GM12878 (cell line): ENCODE data around the gene BMP8B. TPM values are rescaled to one million over a fixed set of nuclear protein-coding genes. Genes with fewer than 3 reads are reported as not detected.

Experiments
- ATAC-seq: fragments of 200-7000 bp; cut with Tn5 transposase; 3 replicates; pipeline ENCODE4 v1.9.1; 2020; ENCODE audit warnings: mild to moderate bottlenecking, moderate library complexity
- BruUV-seq: library from RNA; stranded (reverse); fragments of 400-500 nt; replicated peaks from 2 replicates; lab custom pipeline; 2021; lab: Mats Ljungman, UMichigan
- CTCF ChIA-PET: fragments of 300-600 bp; sonication (Branson Sonifier 250); formaldehyde crosslinking; extraction: SDS; loops from one replicate; lab custom pipeline; 2021; ENCODE audit warnings: inconsistent platforms; lab: Yijun Ruan, JAX
- POLR2A ChIA-PET: fragments of 350-600 bp; formaldehyde crosslinking; extraction: SDS; loops from one replicate; lab custom pipeline; 2021; ENCODE audit warnings: inconsistent platforms; lab: Charles Lee
- RAD21 ChIA-PET: fragments of 300-600 bp; sonication (Branson Sonifier 250); formaldehyde crosslinking; loops from one replicate; lab custom pipeline; 2023; ENCODE audit warnings: antibody characterized with exemption; ENCODE audit not compliant: unreplicated experiment; lab: Charles Lee
- SMC1A ChIA-PET: fragments of 300-600 bp; sonication (Branson Sonifier 250); formaldehyde crosslinking; loops from one replicate; lab custom pipeline; 2023; ENCODE audit not compliant: unreplicated experiment, uncharacterized antibody; lab: Charles Lee
- DNase-seq: peaks from one replicate; pipeline ENCODE4 v3.0.0-alpha.2; 2011; ENCODE audit warnings: low read depth, low spot score
- FAIRE-seq: peaks from 3 replicates; lab custom pipeline; 2011; peaks lifted over from hg19 to GRCh38; lab: Jason Lieb, UNC
- H2AFZ ChIP-seq: 2 replicates; pipeline ENCODE4 v1.6.0; 2011; ENCODE audit warnings: low read depth, low read length, control low read depth; ENCODE audit not compliant: control insufficient read depth
- H3K27ac ChIP-seq: 2 replicates; pipeline ENCODE4 v1.5.1; 2011; ENCODE audit warnings: control low read depth; ENCODE audit not compliant: control insufficient read depth, insufficient read depth
- H3K27me3 ChIP-seq, 2 experiments: replicated peaks in 1 of 2; 2 replicates each; pipeline versions ENCODE4 v1.6.0 to v1.6.1; 2011; ENCODE audit warnings: low read length in 1 of 2; ENCODE audit not compliant: control insufficient read depth in 2 of 2, insufficient read depth in 2 of 2
- H3K36me3 ChIP-seq, 2 experiments: 2 replicates each; pipeline ENCODE4 v1.5.1; 2011; ENCODE audit warnings: low read length in 1 of 2; ENCODE audit not compliant: control insufficient read depth in 2 of 2, insufficient read depth in 2 of 2
- H3K4me1 ChIP-seq: 2 replicates; pipeline ENCODE4 v1.6.1; 2011; ENCODE audit warnings: mild to moderate bottlenecking, low read length, moderate library complexity, mixed read lengths; ENCODE audit not compliant: control insufficient read depth, insufficient read depth
- H3K4me2 ChIP-seq: 2 replicates; pipeline ENCODE4 v1.6.0; 2011; ENCODE audit warnings: control low read depth; ENCODE audit not compliant: control insufficient read depth, insufficient read depth
- H3K4me3 ChIP-seq: fragments of 200-600 bp; sonication (generic); 2 replicates; pipeline ENCODE4 v1.5.1; 2016
- H3K79me2 ChIP-seq: 2 replicates; pipeline ENCODE4 v1.6.0; 2011; ENCODE audit warnings: low read length; ENCODE audit not compliant: control insufficient read depth, insufficient read depth
- H3K9ac ChIP-seq: 2 replicates; pipeline ENCODE4 v1.8.0; 2011; ENCODE audit warnings: low read length, control low read depth, mixed read lengths; ENCODE audit not compliant: control insufficient read depth, insufficient read depth
- H3K9me3 ChIP-seq: replicated peaks from 3 replicates; pipeline ENCODE4 v1.5.1; 2011; ENCODE audit warnings: mild to moderate bottlenecking, low read length; ENCODE audit not compliant: control insufficient read depth, insufficient read depth
- H4K20me1 ChIP-seq: 2 replicates; pipeline ENCODE4 v1.6.0; 2011; ENCODE audit not compliant: control insufficient read depth, insufficient read depth
- ATF7 ChIP-seq: fragments of 450-650 bp; IDR thresholded peaks from 2 replicates; pipeline ENCODE4 v1.6.1; 2016; ENCODE audit warnings: low read depth, mild to moderate bottlenecking
- BCL11A ChIP-seq: IDR thresholded peaks from 2 replicates; pipeline ENCODE4 v1.6.1; 2011; ENCODE audit warnings: low read depth, low read length
- BMI1 ChIP-seq: fragments of 450-650 bp; IDR thresholded peaks from 2 replicates; pipeline ENCODE4 v1.6.1; 2016; ENCODE audit warnings: mild to moderate bottlenecking, moderate library complexity, borderline replicate concordance
- BRCA1 ChIP-seq: IDR thresholded peaks from 2 replicates; pipeline ENCODE4 v1.6.1; 2011; ENCODE audit warnings: low read depth, low read length, improper control_type of control experiment
- CHD4 ChIP-seq: fragments of 200-600 bp; sonication (generic); IDR thresholded peaks from 2 replicates; pipeline ENCODE4 v1.6.1; 2016; ENCODE audit warnings: mild to moderate bottlenecking
- CREB1 ChIP-seq: IDR thresholded peaks from 2 replicates; pipeline ENCODE4 v1.6.1; 2012; ENCODE audit warnings: low read depth, mild to moderate bottlenecking, inconsistent platforms
- EGR1 ChIP-seq, 2 experiments: IDR thresholded peaks; 1 replicate in 1 of 2; 2 replicates in 1 of 2; pipeline ENCODE4 v1.6.1; 2011 to 2012; ENCODE audit warnings: low read depth in 2 of 2, low read length in 2 of 2, borderline replicate concordance in 1 of 2, mild to moderate bottlenecking in 1 of 2, moderate library complexity in 1 of 2
- EZH2 ChIP-seq: IDR thresholded peaks from 2 replicates; pipeline ENCODE4 v1.6.1; 2012; ENCODE audit warnings: low read depth, mild to moderate bottlenecking, control low read depth, inconsistent platforms, low read length, borderline replicate concordance; ENCODE audit not compliant: control insufficient read depth
- GATAD2B ChIP-seq: fragments of 450-650 bp; conservative IDR thresholded peaks from 2 replicates; pipeline ENCODE4 v1.6.1; 2017; ENCODE audit warnings: low read depth, mild to moderate bottlenecking, moderate library complexity
- HCFC1 ChIP-seq: fragments of 150-350 bp; IDR thresholded peaks from 2 replicates; pipeline ENCODE4 v1.6.1; 2014; ENCODE audit warnings: low read length
- HDAC6 ChIP-seq: fragments of 200-600 bp; sonication (generic); IDR thresholded peaks from one replicate; pipeline ENCODE4 v1.8.0; 2017; ENCODE audit warnings: antibody characterized with exemption; ENCODE audit not compliant: unreplicated experiment
- KDM1A ChIP-seq: fragments of 200-600 bp; sonication (generic); IDR thresholded peaks from 2 replicates; pipeline ENCODE4 v1.6.1; 2016; ENCODE audit warnings: borderline replicate concordance
- MTA2 ChIP-seq: fragments of 450-650 bp; IDR thresholded peaks from 2 replicates; pipeline ENCODE4 v1.6.1; 2016; ENCODE audit warnings: low read depth, mild to moderate bottlenecking, moderate library complexity
- MTA3 ChIP-seq: IDR thresholded peaks from 2 replicates; pipeline ENCODE4 v1.6.1; 2012; ENCODE audit warnings: low read length, inconsistent platforms, borderline replicate concordance
- MXI1 ChIP-seq: fragments of 150-350 bp; IDR thresholded peaks from 2 replicates; pipeline ENCODE4 v1.6.1; 2011; ENCODE audit warnings: low read depth, mild to moderate bottlenecking, inconsistent platforms, low read length, improper control_type of control experiment
- NBN ChIP-seq: fragments of 450-650 bp; IDR thresholded peaks from 2 replicates; pipeline ENCODE4 v1.6.1; 2016
- SREBF1 ChIP-seq: IDR thresholded peaks from 2 replicates; pipeline ENCODE4 v1.6.1; 2012; ENCODE audit warnings: mild to moderate bottlenecking, low read length
- SREBF2 ChIP-seq: IDR thresholded peaks from 2 replicates; pipeline ENCODE4 v1.6.1; 2012; ENCODE audit warnings: mild to moderate bottlenecking, low read length
- ZNF274 ChIP-seq: IDR thresholded peaks from one replicate; pipeline ENCODE4 v1.8.0; 2011; ENCODE audit not compliant: insufficient read length, insufficient read depth
- WGBS: methylation state at CpG from one replicate; pipeline ENCODE4 v1.1.6; 2016; ENCODE audit warnings: low lambda C conversion rate; ENCODE audit not compliant: insufficient replicate concordance, insufficient coverage; ENCODE audit errors: missing lambda C conversion rate; 5-methylcytosine and 5-hydroxymethylcytosine counted together
- in situ Hi-C: fragments of 300-500 bp; cut with MboI; formaldehyde crosslinking; loops from 9 replicates; pipeline ENCODE4 v1.14.3; 2018; ENCODE audit warnings: mixed read lengths
- intact Hi-C: fragments of 100-400 bp; cut with micrococcal nuclease; formaldehyde crosslinking; loops from one replicate; pipeline ENCODE4 v1.14.2; 2022; ENCODE audit not compliant: unreplicated experiment
- polyA plus RNA-seq, 11 experiments: library from polyadenylated mRNA; depleted of rRNA in 4 of 11; unstranded in 6 of 11; stranded (reverse) in 5 of 11; fragments of >200 nt; fragmentation: Nextera tagmentation in 4 of 11; fragmentation: Illumina TruSeq in 1 of 11; extraction: Ambion mirVana in 4 of 11; extraction: Trizol in 1 of 11; gene quantifications; 1 replicate in 1 of 11; 2 replicates in 10 of 11; pipeline versions ENCODE4 v1.2.1 to v1.2.3, GENCODE V29; 2011 to 2016; ENCODE audit warnings: inconsistent platforms in 2 of 11, missing spikeins in 2 of 11, low read depth in 1 of 11
- total RNA-seq, 4 experiments: library from RNA; depleted of rRNA in 3 of 4; stranded (reverse); fragments of >200 nt in 3 of 4; fragmentation: Illumina TruSeq in 1 of 4; extraction: Trizol in 1 of 4; gene quantifications; 2 replicates each; pipeline versions ENCODE4 v1.2.1 to v1.2.3, GENCODE V29; 2013 to 2021
- TF ChIP-seq, protein P1 (sequence below): fragments of 450-650 bp; IDR thresholded peaks from 2 replicates; pipeline ENCODE4 v1.6.1; 2017; ENCODE audit warnings: borderline replicate concordance
- TF ChIP-seq, protein P2 (sequence below): IDR thresholded peaks from 2 replicates; pipeline ENCODE4 v1.6.1; 2012; ENCODE audit warnings: low read depth, low read length, improper control_type of control experiment
- TF ChIP-seq, protein P3 (sequence below): fragments of 450-650 bp; IDR thresholded peaks from 2 replicates; pipeline ENCODE4 v1.6.1; 2016; ENCODE audit warnings: mild to moderate bottlenecking
- TF ChIP-seq, protein P4 (sequence below): IDR thresholded peaks from 2 replicates; pipeline ENCODE4 v1.6.1; 2011; ENCODE audit warnings: low read depth, low read length, improper control_type of control experiment, borderline replicate concordance

The BMP8B gene
- total and polyA plus RNA-seq, 10 of the 15 experiments (the other 5 are each of a cell fraction or from before 2014, with no cell fraction given): 0.09 to 1.2 (median 0.52) TPM

DNA sequence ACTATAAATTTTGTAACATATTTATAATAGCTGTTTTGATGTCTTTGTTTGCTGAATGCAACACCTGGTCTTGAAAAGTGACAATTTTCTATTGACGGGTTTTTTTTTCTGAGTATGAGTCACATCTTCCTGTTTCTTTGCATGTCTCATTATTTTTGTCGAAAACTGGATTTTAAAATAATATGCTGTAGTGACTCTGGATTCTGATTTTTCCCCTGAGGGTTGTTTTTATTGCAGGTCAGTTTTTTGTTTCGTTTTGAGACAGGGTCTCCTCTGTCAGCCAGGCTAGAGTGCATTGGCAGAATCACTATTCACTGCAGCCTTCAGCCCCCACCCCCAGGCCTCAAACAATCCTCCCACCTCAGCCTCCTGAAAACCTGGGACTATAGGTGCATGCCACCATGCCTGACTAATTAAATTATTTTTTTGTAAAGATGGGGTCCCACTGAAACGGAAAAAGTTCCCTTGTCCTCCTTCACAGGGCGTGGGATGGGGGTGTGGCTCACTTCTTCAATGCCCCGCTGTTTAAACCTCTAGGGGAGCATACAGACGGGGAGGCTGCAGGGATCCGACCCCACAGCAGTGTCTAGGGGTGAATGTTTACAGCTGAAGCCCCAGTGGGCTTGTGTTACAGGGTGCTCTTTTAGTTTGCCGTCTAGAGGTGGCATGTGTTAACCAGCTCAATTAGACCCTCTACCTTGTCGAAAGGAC is 61.3 kb downstream of the BMP8B start:
- ATAC-seq (peak; percentile 94), DNase-seq (peak; percentile 65), FAIRE-seq (peak; percentile 79)
- no peaks in the 10 kb centered on the region; the same call in 2 of the 3 replicates for H3K9me3 ChIP-seq
- H2AFZ ChIP-seq: peak overlapping the region; percentile 37
- H3K27ac ChIP-seq: no peak overlapping the region
- no peaks in the 10 kb centered on the region for H3K36me3 ChIP-seq
- H3K4me3 ChIP-seq: no peak overlapping the region
- no peaks in the 10 kb centered on the region for H3K79me2 ChIP-seq
- 1% methylated on average over 10 of the region's 10 CpGs for WGBS
- in situ Hi-C loops: no loop called here
- SMC1A ChIA-PET: interaction anchor here (0.7 to 3.2 kb wide), 4 partner anchors 8 to 64 kb away, joined by 3 to 10 read pairs (median 3); partner anchors contain the start of gene PPIE
- BruUV-seq: no TSS peak
- no peak overlapping the region for H3K9ac ChIP-seq
- H3K4me2 ChIP-seq: peak overlapping the region; percentile 76
- CTCF ChIA-PET: interaction anchor here (0.8 to 1.5 kb wide), 5 partner anchors 9 to 329 kb away, joined by 3 to 4 read pairs (median 3); no protein-coding TSS in a partner anchor
- RAD21 ChIA-PET: no interaction called here
- H3K27me3 ChIP-seq: no peaks in the 10 kb centered on the region
- POLR2A ChIA-PET: interaction anchor here (0.6 kb wide), 1 partner anchor 11 kb away, joined by 3 read pairs; the partner anchor contains the start of gene PPIE
- H3K4me1 ChIP-seq: peaks cover 14% of the 10 kb centered on the region
- no peaks in the 10 kb centered on the region for H4K20me1 ChIP-seq
- intact Hi-C loops: loop anchor here (10.0 kb wide), 1 partner anchor 263 kb away; no protein-coding TSS in a partner anchor
- no peak for TF ChIP-seq BMI1
- no peak for TF ChIP-seq EZH2
- TF ChIP-seq, protein P1, sequence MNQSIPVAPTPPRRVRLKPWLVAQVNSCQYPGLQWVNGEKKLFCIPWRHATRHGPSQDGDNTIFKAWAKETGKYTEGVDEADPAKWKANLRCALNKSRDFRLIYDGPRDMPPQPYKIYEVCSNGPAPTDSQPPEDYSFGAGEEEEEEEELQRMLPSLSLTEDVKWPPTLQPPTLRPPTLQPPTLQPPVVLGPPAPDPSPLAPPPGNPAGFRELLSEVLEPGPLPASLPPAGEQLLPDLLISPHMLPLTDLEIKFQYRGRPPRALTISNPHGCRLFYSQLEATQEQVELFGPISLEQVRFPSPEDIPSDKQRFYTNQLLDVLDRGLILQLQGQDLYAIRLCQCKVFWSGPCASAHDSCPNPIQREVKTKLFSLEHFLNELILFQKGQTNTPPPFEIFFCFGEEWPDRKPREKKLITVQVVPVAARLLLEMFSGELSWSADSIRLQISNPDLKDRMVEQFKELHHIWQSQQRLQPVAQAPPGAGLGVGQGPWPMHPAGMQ: no peak
- TF ChIP-seq SREBF2: no peak
- no peak for TF ChIP-seq MTA3
- TF ChIP-seq HDAC6: no peak
- no peak for TF ChIP-seq GATAD2B
- no peak for TF ChIP-seq SREBF1
- TF ChIP-seq, protein P2, sequence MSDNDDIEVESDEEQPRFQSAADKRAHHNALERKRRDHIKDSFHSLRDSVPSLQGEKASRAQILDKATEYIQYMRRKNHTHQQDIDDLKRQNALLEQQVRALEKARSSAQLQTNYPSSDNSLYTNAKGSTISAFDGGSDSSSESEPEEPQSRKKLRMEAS: no peak
- 0 out of 2 replicates have a peak, but pooled peaks have one; percentile 20 for TF ChIP-seq BCL11A
- no peak for TF ChIP-seq EGR1 (IDR thresholded peaks at IDR 0.05; ENCODE audit: borderline replicate concordance in 1 of 2, low read depth in 2 of 2, low read length in 2 of 2)
- TF ChIP-seq BRCA1: no peak
- no peak for TF ChIP-seq CHD4
- TF ChIP-seq NBN: no peak
- TF ChIP-seq, protein P3, sequence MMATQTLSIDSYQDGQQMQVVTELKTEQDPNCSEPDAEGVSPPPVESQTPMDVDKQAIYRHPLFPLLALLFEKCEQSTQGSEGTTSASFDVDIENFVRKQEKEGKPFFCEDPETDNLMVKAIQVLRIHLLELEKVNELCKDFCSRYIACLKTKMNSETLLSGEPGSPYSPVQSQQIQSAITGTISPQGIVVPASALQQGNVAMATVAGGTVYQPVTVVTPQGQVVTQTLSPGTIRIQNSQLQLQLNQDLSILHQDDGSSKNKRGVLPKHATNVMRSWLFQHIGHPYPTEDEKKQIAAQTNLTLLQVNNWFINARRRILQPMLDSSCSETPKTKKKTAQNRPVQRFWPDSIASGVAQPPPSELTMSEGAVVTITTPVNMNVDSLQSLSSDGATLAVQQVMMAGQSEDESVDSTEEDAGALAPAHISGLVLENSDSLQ: 0 out of 2 replicates have a peak, but pooled peaks have one; percentile 15
- no peak for TF ChIP-seq MXI1
- no peak for TF ChIP-seq CREB1
- TF ChIP-seq HCFC1: no peak
- TF ChIP-seq, protein P4, sequence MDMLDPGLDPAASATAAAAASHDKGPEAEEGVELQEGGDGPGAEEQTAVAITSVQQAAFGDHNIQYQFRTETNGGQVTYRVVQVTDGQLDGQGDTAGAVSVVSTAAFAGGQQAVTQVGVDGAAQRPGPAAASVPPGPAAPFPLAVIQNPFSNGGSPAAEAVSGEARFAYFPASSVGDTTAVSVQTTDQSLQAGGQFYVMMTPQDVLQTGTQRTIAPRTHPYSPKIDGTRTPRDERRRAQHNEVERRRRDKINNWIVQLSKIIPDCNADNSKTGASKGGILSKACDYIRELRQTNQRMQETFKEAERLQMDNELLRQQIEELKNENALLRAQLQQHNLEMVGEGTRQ: no peak
- TF ChIP-seq MTA2: peak; percentile 66; the same call in 1 of the 2 replicates
- no peak for TF ChIP-seq ZNF274
- TF ChIP-seq KDM1A: no peak
- TF ChIP-seq ATF7: peak; percentile 56
